ENCODE data around the gene GREB1. TPM values are rescaled to one million over a fixed set of nuclear protein-coding genes. Genes with fewer than 3 reads are reported as not detected.

Gene GREB1
- total RNA-seq, 1 donor from 2014 or later: 0.30 TPM

DNA sequence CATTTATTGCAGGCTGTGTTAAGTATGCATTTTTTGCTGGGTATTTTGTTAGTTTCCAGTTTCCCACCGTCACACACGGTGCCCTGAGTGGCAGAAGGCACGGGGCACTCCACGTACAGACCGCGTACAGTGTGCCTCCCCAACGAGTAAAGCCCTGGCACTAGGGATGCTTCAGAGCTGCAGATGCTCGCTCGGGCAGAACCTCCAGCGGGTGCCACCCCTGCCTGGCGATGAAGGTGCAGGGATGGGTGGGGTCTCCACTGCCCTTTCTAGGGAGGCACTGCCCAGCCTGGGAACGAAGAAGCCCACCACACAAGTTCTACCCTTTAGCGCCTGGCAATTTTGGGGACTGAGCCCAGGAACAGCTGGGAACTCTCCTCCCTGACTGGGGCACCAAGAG is 4.1 kb downstream of the GREB1 start:
- intact Hi-C loops (cut with micrococcal nuclease): no loop called here

DNA sequence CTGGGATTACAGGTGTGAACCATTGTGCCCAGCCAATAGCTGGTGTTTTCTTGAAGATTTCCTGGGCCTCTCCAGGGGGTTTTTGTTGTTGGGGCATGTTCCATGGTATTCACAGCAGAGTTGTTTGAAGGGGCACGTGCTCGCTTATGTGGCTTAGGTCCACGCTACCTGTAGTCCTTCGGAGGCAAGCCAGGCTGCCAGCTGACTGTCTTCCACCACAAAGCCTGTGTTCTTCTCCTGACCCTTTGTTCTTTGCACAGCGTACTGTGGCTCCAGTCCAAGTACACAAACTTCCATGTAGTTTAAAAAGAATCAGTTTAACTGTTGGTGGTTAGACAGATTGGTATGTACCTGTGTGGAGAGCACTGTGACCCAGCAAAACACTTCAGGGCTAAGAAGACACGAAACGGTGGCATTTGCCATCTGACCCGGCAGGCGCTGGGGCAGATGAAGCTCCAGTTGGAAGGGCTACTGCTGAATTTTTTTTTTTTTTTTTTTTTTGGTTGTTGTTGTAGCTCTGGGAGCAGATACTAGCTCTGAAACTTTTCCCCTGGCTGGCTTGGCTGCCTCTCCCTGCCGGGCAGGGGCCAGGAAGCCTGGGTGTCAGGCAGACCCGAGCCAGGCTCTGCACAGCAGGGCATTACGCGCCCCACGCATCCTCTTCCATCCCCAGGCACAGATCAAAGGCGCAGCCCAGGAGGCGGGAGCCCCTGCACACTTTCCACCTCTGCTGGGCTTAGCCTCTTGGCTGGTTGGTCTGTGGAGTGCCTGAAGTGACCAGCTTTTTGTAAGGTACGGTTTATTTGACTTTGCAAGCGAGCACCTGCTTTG is 5.7 kb downstream of the GREB1 start:
- intact Hi-C loops (cut with micrococcal nuclease): no loop called here

DNA sequence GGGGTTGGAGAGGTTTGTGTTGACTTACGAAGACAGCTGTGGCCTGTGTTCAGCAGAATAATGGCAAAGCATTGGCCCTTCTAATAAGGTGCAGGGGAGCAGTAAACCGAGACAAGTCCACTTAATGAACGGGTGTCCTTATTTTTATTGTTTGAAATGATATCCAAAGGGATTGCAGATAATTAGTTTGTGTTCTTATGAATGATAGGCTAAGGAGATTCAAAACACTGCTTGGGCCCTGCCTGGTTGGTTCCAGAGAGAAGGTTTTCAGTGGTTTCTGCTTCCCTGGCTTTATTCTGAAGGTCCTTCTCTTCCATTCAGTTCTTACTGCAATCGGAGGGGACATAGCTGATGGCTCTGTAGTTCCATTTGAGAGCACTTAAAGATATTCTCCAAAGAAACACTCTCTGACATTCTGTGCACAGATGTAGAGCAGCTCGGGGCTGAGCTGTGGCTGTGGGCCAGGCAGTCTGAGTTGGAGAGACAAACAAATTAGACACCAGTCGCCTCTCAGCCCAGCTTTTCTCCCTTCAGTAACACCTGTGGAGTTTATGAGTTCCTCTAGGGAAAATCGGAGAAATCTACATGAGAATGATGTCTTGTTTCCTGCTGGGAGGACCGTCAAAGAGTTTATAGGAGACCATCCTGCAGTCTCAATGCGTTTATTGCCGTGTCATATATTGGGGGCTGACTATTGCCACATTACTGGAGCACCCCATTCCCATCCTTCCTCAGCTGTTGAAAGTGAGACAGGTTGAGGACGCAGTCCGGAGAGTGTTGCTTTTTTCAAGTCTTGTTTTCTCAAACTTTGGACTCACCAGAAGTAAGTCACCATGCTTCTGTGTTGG is 6.5 kb downstream of the GREB1 start:
- intact Hi-C loops (cut with micrococcal nuclease): no loop called here

DNA sequence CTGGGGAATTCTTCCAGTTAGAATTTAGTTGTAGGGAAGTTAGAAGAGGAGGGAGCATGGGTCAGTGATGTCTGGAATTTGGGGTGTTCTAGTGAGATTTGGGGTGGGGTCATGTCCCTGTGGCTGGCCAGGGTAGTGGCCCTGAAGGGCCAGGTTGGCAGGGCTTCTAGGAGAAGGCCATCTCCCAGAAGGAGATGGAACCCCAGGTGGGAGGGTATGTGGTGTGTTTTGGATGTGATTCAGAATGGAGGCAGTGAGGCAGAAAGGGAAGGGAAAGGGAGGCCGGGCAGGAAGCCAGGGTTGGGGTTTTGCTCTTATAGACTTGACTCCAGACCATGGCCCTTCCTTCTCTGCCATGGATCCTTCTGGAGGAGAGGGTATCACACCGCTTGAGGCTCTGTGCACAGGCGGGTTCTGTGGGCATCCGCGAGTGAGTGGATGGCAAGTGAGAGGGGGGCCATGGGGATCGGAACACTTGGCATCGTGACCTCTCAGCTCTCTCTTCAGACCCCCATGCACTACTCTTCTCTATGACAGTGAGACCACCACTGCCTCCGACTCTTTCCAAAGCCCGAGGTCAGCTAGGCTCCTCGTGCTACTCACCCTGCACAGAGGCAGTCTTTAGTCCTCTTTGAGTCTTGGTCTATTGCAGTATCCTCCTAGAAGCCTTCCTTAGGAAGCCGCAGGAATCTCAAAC is 7.3 kb downstream of the GREB1 start:
- intact Hi-C loops (cut with micrococcal nuclease): no loop called here

DNA sequence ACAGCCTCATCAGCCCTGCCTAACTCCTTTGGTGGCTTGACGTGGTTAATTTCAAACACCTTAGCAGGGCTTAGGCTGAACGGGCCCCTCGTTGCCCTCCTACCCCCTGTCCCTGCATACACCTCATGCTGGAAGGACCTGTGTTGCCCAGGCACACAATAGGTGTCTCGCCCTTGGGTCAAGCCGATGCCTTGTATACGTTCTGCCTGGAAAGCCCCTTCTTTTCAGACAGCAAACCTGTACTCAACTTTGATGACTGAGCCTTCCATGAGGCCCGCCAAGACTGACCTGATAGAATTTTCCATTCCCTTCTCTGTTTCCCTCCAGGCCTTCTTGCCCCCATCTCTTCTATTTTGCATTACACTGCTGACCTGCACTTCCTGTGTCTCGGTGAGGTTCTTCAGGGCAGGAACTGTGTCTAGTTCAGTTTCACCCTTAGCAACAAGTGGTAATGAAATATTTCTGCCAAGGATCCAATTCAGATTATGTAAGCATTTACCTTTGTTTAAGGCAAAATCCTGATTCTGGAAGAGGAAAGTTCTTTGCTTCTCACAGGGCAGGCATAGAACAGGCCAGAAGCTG is 7.9 kb downstream of the GREB1 start:
- intact Hi-C loops (cut with micrococcal nuclease): no loop called here

DNA sequence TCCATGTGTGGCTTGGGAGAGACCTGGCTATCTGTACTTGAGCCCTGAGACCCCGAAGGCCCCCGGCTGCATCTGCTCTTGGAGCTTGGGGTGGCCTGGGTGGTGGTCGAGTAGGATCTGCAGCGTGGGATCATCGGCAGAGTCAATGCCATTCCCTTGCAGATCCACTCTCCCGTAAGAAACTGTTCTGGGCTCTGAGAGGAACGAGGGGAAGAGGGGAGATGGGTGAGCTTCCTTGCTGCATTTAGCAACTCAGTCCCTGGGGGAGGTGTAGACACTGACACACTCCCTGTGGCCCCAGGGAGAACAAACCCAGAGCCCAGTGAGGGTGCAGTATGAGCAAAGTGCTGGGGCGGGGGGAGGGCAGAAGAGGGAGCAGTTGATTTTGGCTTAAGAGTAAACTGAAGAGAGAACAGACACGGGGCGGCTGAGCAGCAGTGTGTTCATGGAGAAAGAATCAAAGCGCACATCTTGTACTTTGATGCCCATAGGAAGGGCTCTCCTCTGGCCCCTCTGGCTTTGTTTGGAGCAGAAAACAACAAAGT is 8.5 kb downstream of the GREB1 start:
- intact Hi-C loops (cut with micrococcal nuclease): no loop called here

DNA sequence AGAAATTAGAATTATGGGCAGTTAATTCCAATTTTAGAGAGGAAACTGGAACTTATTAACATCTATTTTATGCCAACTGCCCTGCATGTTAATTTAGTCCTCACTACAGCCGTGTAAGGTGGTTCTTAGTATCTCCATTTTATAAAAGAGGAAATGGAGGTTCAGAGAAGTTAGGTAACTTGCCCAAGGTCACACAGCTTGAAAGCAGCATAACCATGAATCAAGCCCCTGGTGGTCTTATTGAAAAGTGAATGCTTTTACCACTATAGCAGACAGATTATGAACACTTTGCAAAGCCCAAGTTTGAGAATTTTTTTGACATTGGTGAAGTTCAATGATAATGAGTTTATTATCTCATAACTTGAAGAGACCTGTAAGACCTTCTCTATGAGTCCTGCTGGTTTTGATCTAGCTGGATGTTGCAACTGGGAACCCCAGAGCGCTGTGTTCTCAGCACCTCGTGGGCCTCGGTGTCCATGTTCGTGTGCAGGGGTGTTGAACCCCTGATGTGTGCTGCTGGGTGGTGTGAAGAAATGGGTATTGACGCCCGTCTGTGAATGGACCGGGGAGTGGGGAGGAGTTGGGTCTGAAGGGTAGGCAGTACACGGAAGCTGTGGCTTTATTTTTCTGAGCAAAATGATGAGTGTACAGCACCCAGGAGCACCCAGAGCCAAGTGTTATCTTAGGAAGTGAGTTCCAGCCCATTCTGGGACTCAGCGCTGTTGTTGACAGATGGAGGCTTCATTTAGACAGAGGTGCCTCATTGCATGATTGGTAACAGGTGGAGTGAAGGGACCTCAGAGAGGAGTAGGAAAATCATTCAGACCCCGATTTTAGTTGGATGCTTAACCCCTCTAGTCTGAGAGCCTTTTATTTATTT is 9.7 kb downstream of the GREB1 start:
- intact Hi-C loops (cut with micrococcal nuclease): no loop called here

DNA sequence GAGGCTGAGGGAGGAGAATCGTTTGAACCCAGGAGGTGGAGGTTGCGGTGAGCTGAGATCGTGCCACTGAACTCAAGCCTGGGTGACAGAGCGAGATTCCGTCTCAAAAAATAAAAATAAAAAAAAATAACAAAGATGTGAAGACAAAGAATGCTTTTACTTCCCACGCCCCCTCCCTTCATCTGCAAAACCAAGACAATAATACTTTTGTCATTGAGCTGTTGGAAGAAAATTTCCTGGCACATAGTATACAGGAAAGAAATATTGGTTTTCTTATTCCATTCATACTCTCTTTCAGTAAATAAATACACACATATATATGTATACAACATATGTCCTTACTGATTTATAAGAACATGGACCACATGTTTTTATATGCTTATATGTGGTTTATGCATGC is 12.2 kb downstream of the GREB1 start:
- intact Hi-C loops (cut with micrococcal nuclease): no loop called here

DNA sequence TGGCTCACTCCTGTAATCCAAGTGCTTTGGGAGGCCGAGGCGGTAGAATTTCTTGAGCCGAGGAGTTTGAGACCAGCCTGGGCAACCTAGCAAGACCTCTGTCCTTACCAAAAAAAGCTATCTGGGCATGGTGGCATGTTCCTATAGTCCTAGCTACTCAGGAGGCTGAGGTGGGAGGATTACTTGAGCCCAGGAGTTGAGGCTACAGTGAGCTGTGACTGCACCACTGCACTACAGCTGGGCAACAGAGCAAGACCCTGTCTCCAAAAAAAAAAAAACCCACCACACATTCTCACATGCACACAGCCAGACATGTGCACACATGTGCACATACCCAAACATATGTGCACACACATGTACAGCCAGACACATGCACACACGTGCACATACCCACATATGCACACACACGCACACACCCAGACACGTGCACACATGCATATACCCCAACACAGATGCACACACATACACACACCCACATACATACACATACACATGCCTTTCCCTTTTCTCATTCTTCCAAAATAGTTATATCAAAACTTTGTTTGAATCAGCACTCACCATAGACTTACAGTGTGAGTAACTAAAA is 14.2 kb downstream of the GREB1 start:
- intact Hi-C loops (cut with micrococcal nuclease): no loop called here

DNA sequence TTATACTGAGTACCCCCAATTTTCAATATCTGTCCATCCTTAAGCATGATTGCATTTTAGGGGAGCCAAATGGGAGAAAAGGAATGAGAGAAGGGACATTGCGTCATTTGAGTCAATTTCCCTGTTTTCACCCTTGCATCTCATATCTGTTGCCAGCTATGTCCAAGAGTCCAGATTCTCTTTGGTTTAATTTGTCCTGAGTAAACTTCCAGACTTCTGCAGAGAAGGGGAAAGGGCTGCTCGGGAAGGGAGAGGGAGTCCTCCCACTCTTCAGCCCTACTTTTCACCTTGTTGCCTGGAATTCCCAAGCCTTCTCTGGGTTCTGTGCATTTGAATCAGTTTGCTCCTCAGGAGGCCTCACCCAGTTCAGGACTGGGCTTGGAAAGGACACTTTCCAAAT is 16.5 kb downstream of the GREB1 start:
- intact Hi-C loops (cut with micrococcal nuclease): no loop called here

DNA sequence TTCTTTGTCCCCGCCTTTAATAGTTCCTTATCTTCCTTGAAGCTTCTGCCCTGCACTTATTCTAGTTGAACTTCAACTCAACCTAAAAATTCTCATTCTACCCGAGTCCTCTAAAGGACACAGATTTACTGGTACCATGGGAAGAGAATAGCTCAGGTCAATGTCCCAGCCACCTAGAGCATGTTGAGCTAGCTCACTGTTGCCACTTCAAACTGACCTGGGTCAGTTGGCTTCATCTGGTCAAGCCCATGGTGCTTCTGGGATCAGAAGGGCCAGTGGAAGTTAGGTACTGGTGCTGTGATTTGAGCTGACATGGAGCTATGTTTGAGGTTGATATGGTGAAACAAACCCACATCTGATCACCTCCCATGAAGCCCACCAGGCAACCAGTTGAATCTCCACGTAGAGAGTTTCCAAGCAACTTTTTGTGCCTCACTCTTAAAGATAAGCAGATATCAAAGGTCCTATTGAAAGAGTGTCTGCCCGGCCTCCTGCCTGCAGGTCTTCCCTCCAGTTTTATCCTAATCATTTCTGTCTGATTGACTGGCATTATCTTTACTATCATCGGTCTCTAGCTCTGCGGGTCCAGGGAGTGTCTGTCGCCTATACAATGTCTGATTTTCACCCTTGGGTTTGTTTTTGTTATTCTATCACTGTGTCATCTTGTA is 17.2 kb downstream of the GREB1 start:
- intact Hi-C loops (cut with micrococcal nuclease): no loop called here

DNA sequence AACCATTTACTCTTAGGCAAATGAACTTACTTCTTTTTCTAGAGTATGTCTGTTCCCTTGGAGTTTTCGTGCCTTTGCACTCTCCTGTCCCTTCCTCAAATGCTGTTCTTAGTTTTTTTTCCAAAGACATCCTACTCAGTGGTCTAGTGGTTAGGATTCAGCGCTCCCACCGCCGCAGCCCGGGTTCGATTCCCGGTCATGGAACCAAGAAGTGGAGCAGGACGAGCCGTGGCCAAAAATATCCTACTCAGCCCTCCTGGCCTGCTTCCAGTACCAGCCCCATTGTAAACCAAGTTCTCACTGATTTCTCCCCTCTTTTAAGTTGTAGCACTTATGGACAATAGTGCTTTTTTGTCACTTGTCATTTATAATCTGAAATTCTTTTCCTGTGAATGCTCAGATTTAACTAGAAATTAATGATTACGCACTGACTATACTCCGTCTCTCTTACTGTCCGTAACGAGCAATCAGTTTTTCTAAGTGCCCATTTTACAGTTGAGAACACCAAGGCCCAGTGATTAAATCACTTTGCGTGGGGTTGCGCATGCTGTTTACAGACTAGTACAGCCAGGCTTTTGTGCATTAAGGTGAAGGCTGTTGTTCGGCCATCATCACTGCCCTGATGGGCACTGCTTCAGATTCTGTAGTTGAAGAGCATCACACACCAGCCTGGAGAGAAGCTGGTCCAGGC is 17.9 kb downstream of the GREB1 start:
- intact Hi-C loops (cut with micrococcal nuclease): no loop called here

DNA sequence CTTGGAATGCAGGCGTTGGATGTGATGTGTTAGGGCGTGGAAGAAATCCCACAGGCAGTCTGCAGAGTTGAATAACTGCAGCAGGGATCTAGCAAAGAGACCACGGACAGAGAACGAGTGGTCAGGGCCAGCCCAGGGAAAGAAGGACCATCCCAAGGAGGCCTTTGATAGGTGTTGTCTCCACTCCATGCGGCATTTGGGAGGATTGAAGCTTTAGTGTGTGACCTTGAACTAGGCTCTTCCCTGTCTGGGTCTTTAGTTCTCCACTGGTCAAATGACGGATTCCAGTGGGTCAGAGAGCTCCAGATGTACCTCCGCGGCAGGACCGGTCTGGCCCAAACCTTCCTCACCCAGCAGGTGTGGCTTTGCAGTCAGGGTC is 18.4 kb downstream of the GREB1 start:
- intact Hi-C loops (cut with micrococcal nuclease): no loop called here

DNA sequence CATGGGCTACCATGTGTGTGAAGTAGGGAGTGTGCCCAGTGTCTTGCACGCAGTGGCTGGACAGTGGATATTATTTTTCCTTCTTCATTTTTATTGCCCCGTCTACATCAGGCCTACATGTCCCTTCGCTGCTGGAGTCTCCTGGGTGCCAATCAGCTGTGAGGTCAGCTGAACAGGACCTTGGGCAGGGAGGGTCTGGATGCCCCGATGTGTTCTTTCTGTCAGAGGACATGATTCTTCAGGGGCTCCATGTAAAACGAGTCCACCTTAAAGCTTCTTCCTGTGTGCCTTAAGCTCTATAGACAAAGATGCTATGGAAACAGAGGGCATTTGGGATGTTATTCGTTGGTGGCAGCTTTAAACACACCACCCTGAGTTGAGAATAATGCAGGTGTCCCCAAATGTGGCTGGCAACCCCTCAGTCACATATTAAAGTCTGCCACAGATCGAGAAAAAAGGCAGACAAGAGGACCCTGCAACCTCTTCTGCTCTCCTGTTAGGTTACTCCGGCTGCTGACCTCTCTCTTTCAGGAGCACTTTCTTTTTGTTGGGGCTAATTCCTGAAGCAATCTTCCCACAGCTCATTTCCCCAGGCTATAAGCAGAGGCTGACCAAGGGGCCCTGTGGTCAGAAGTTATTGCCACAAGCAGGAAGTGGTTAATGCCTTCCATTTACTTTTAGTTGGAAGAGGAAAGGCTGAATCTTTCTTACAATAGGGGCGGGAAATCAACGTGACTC is 20.0 kb downstream of the GREB1 start:
- intact Hi-C loops (cut with micrococcal nuclease): no loop called here

DNA sequence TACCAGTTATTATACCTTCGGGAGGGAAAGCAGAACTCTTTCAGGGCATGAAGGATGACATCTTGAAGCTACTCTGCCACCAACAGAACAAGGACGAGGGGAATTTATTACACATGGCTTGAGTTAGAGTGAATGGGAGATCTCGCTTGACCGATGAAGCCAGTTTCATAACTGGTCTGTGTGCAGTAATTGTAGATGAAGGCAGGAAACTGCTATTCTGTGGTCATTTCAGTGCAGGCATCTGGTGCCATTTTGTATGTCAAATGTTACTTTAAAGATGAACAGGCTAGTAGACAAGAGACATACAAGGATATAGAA is 20.5 kb downstream of the GREB1 start:
- intact Hi-C loops (cut with micrococcal nuclease): no loop called here

DNA sequence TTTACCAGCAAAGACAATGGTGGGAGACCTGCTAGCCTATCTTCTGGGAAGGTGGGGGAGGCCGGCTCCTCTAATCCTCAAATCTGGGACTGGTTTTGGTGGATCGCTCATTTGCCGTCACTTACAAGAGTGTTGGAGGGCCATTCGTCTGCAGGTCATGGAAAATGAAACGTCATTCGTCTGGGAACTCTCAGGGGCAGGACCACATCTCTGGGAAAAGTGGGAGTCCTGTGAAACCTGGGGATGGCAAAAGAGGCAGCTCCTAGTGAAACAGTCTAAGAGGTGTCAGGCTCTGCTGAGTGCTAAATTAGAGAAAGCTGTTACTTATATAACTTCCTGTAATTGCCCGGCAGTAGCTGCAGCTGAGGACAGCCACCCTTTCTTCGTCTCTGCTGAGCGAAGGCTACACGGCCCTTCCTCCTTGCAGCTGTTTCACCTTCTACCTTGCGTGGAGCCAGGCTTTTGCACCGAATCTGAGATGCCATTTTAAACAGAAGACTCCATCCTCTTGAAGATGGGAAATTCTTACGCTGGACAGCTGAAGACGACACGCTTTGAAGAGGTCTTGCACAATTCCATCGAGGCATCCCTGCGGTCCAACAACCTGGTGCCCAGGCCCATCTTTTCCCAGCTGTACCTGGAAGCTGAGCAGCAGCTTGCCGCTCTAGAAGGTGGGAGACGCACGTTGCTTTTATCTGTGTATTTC is 22.4 kb downstream of the GREB1 start:
- intact Hi-C loops (cut with micrococcal nuclease): no loop called here

DNA sequence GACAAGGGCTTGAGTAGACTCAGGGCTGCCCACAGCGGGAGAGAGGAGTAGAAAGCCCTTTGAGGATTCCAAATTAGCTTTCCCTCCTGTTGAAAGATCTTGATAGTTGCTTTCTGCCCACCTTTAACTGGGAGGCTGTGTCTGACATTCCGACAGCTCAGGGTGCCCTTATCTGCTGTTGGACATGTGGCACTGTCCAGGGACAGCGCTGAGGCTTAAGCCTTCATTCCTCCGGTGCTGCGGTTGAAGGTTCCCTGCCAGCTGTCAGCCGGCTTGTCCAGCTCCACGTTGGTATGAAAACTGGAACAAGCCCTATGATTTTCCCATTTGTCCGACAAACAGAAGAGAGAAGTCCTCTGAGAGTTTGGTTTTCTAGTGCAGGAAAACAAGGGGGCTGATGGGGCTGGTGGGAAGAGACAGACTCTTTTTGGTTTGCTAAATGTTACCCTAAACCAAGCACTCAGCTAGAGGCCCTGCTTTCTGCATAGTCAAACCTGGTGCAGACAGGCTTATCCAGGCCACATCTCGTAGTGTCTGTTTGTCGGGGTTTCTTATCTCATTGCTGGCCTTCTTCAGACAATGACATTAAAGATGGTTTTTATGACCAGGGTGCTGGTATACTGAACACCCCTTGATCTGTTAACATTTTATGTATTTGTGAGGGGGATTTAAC is 24.5 kb downstream of the GREB1 start:
- intact Hi-C loops (cut with micrococcal nuclease): no loop called here
